ENCODE data around the gene DIPK1B. TPM values are rescaled to one million over a fixed set of nuclear protein-coding genes. Genes with fewer than 3 reads are reported as not detected.
"Not testable (repeated sequence)": the region's sequence is repeated elsewhere in the genome, so short reads cannot be mapped to it uniquely, and the experiment has no call there.

The DIPK1B gene
- total RNA-seq, 2 donors from 2014 or later: 4.8 to 6.9 TPM

DNA sequence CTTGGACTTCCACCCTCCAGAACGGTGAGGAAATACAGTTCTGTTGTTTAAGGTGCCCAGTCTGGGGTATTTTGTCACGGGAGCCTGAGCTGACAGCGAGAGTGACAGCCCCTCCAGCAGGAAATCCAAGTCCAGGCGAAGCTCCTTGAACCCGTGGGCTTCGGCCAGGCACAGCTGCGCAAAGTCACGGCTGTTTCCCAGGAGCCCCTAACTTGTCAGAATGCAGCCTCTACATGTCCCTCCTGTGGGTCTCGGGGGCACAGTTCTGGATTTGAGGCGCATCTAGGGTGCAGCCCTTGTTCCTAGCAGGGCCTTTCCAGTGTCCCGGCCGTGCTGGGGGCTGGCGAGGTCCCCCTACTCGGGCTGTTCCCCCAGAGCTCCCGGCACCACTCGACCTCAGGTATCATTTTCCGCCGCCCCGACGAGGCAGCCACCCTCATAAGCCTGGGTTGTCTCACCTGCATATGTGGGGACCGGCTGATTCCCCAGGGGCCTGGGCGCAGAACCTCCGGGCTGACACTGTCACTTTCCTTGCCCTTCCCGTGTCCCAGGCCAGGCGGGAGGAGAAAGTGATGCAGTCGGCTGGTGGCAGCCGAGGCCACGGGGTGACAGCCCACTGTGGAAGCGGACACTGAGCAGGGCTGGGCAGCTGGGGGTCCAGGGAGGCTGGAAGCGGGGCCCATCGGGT is 41.1 kb downstream of the DIPK1B start:
- TF ChIP-seq CTCF (IDR thresholded peaks at IDR 0.05): no peak
- ATAC-seq (ENCODE audit: insufficient number of reproducible peaks, low FRiP score, low read depth): no peak

GRCh38 chr9:136754059-136754572 is 41.7 kb downstream of the DIPK1B start:
- peaks cover 11% of the 10 kb centered on the region for H3K9me3 ChIP-seq
- no peak for TF ChIP-seq CTCF (IDR thresholded peaks at IDR 0.05)
- H3K27ac ChIP-seq: no peak overlapping the region
- H3K27me3 ChIP-seq (replicated peaks; ENCODE audit: insufficient read depth): no peaks in the 10 kb centered on the region
- no peak overlapping the region for H3K4me3 ChIP-seq
- no peak for ATAC-seq (ENCODE audit: insufficient number of reproducible peaks, low FRiP score, low read depth)
- H3K4me1 ChIP-seq (ENCODE audit: control insufficient read depth in 1 of 2, low read depth in 2 of 2): no peaks in the 10 kb centered on the region
- no peak for DNase-seq (ENCODE audit: low spot score)
- H3K36me3 ChIP-seq: no peaks in the 10 kb centered on the region

More for the DNA sequence above, 41.1 kb downstream of the DIPK1B start:
- peaks cover 11% of the 10 kb centered on the region for H3K9me3 ChIP-seq
- no peak overlapping the region for H3K27ac ChIP-seq
- DNase-seq (ENCODE audit: low spot score): no peak
- no peaks in the 10 kb centered on the region for H3K36me3 ChIP-seq
- H3K4me3 ChIP-seq: no peak overlapping the region
- H3K4me1 ChIP-seq (ENCODE audit: control insufficient read depth in 1 of 2, low read depth in 2 of 2): no peaks in the 10 kb centered on the region
- no peaks in the 10 kb centered on the region for H3K27me3 ChIP-seq (replicated peaks; ENCODE audit: insufficient read depth)

GRCh38 chr9:136754626-136755301 is 42.4 kb downstream of the DIPK1B start:
- Histone ChIP-seq H3K9me3 (peaks cover 11% of the 10 kb centered on the region), H3K4me3 (no peak overlapping the region), H3K27me3 (replicated peaks; ENCODE audit: insufficient read depth) (no peaks in the 10 kb centered on the region), H3K36me3 (no peaks in the 10 kb centered on the region), H3K27ac (no peak overlapping the region), H3K4me1 (ENCODE audit: control insufficient read depth in 1 of 2, low read depth in 2 of 2) (no peaks in the 10 kb centered on the region)
- DNase-seq (ENCODE audit: low spot score): no peak
- no peak for ATAC-seq (ENCODE audit: insufficient number of reproducible peaks, low FRiP score, low read depth)
- TF ChIP-seq CTCF (IDR thresholded peaks at IDR 0.05): no peak

GRCh38 chr9:136755302-136756133 is 43.1 kb downstream of the DIPK1B start:
- not testable (repeated sequence) for H3K27me3 ChIP-seq (replicated peaks; ENCODE audit: insufficient read depth); H3K36me3 ChIP-seq; ATAC-seq (ENCODE audit: insufficient number of reproducible peaks, low FRiP score, low read depth); DNase-seq (ENCODE audit: low spot score); H3K4me1 ChIP-seq (ENCODE audit: control insufficient read depth in 1 of 2, low read depth in 2 of 2); H3K27ac ChIP-seq; H3K4me3 ChIP-seq
- peaks cover 11% of the 10 kb centered on the region for H3K9me3 ChIP-seq

GRCh38 chr9:136756134-136756438 is 43.7 kb downstream of the DIPK1B start:
- peaks cover 11% of the 10 kb centered on the region for H3K9me3 ChIP-seq
- no peak for ATAC-seq (ENCODE audit: insufficient number of reproducible peaks, low FRiP score, low read depth)

More at GRCh38 chr9:136756134-136756438, 43.7 kb downstream of the DIPK1B start:
- no peaks in the 10 kb centered on the region for H3K27me3 ChIP-seq (replicated peaks; ENCODE audit: insufficient read depth)
- no peak overlapping the region for H3K27ac ChIP-seq
- no peak overlapping the region for H3K4me3 ChIP-seq
- H3K4me1 ChIP-seq (ENCODE audit: control insufficient read depth in 1 of 2, low read depth in 2 of 2): no peaks in the 10 kb centered on the region
- no peaks in the 10 kb centered on the region for H3K36me3 ChIP-seq
- no peak for TF ChIP-seq CTCF (IDR thresholded peaks at IDR 0.05)
- DNase-seq (ENCODE audit: low spot score): no peak

All from thoracic aorta (tissue), 2 donors.